G401 (cell line): Measurements from ENCODE around the gene LIPN. TPM values are rescaled to one million over a fixed set of nuclear protein-coding genes. Genes with fewer than 3 reads are reported as not detected.
"Not testable (repeated sequence)": the region's sequence is repeated elsewhere in the genome, so short reads cannot be mapped to it uniquely, and the experiment has no call there.

Experiments
- DNase-seq: peaks from one replicate; pipeline ENCODE4 v3.0.0-alpha.2; 2015; ENCODE audit warnings: low spot score
- in situ Hi-C: cut with HindIII; loops from 2 replicates; pipeline ENCODE4 v1.10.0; 2016; ENCODE audit warnings: low sequenced_read_pairs, mixed read lengths
- total RNA-seq: library from RNA; depleted of rRNA; stranded (reverse); fragments of >200 nt; shearing (Covaris generic); gene quantifications from 2 replicates; pipeline ENCODE4 v1.2.3, GENCODE V29; 2014; rRNA removed

Gene LIPN, protein sequence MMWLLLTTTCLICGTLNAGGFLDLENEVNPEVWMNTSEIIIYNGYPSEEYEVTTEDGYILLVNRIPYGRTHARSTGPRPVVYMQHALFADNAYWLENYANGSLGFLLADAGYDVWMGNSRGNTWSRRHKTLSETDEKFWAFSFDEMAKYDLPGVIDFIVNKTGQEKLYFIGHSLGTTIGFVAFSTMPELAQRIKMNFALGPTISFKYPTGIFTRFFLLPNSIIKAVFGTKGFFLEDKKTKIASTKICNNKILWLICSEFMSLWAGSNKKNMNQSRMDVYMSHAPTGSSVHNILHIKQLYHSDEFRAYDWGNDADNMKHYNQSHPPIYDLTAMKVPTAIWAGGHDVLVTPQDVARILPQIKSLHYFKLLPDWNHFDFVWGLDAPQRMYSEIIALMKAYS
- not detected in 2 replicates for total RNA-seq

DNA sequence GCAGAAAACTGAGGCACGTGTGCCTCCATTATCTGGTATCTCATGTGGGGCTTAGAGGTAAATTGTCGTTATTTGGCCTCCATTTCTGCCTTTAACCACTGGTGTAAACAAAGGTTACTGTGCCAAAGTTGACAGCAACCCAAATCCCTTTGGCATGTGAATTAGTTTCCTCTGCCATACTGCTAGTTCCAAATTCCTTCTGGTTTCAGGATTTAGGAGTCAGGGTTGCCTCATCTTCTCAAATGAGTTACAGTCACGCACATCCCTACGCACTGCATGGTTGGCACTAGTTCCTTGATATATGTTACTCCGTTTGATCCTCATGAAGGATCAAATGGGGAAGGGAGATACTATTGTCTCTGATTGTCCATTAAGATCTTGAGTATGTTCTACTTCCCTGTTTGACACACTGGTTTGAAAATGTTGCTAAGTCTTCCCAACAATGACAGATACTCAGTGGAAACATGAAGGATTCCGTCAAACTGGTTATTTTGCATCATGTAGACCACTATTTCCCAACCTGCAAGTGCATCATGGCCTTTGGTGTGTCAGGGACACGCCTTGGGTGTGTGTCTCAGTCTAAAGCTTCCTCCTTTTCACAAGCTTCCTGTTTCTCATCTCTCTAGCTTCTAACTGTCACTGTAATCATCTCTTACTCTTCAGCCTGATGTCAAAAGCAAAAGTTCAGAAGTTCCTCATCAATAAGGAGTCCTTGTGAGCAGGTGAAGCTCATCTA lies at the start of gene LIPN:
Gene LIPN (plus strand): TSS at position 655 of the 736 bp plus-strand sequence. CDS start 1,386 bp downstream, outside the sequence.
- in situ Hi-C loops = no loop called here
- DNase-seq = no peak

DNA sequence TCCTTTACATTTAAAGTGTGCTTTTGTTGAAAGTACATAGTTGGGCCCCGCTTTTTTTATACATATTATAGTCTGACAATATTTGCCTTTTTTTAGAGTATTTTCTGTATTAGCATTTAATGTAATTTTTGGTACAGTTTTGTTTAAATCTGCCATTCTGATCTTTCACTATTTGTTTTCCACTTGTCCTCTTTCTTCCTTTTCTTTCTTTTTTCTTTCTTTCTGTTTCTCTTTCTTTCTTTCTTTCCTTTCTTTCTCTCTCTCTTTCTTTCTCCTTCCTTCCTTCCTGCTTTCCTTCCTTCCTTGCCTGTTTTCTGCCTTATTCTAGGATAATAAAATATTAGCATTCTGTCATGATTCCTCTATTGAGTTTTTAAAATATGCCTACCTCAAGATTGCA lies 44.3 kb upstream of the LIPN start:
- in situ Hi-C loops = no loop called here
- DNase-seq = no peak

DNA sequence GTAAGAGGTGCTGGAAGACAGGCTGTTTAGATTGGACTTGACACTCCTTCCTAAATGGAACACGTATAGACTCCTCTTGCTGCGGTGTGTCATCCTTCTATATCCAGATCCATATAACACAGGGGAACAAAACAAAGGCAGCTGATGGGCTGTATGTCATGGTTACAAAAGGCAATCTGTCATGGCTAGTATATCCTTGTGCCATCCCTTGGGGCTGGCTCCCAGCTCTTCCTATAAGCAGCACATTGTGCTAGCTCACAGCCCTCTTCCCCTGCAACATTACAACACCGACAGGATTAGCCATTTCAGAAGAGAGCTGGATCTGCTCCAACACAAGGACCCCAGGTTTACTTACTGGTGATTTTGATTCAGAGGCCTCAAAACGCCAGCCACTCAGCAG lies 38.4 kb upstream of the LIPN start:
- no peak for DNase-seq
- in situ Hi-C loops = no loop called here

DNA sequence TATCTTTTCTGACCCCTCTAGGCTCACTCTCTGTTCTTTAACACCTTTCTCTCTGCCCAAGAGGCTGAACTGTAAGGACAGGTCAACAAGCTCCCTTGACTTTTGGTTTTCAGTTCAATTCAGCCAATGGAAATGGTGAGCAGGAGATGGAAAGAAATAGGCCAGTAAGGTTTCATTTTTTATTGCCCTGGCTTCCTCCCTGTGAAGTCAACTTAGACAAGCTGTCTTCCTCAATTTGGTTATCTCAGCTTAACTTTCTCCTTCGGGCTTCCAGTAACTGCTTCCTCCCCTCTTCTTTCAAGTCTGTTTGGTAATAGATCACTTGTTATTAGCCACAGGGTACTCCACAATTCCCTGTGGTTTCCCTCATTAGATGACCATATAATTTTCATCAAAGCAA lies 34.0 kb upstream of the LIPN start:
- in situ Hi-C loops = no loop called here
- DNase-seq = no peak

DNA sequence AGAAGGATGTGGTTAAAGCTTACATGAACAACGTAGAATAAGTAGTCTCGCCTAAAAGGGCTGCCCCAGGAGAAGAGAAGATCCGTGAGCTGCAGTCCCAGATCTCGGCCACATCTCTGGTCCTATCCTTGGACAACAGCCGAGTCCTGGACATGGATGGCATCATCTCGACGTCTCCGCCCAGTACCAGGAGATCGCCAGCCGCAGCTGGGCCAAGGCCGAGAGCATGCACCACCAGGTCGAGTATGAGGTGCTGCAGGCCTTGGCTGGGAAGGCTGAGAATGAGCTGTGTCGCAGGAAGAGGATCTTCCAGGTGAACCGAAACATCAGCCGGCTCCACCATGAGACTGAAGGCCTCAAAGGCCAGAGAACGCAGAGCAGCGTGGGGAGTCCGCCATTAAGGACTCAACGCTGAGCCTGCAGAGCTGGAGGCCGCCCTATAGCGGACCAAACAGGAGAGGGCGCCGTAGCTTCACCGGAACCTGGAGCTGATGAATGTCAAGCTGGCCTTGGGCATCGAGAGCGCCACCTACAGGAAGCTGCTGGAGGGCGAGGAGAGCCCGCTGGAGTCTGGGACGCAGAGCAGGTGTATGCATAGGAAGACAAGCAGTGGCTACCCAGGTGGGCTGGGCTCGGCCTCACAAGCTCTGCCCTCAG lies 31.6 kb upstream of the LIPN start:
- peak; percentile 13 for DNase-seq
- in situ Hi-C loops = no loop called here

DNA sequence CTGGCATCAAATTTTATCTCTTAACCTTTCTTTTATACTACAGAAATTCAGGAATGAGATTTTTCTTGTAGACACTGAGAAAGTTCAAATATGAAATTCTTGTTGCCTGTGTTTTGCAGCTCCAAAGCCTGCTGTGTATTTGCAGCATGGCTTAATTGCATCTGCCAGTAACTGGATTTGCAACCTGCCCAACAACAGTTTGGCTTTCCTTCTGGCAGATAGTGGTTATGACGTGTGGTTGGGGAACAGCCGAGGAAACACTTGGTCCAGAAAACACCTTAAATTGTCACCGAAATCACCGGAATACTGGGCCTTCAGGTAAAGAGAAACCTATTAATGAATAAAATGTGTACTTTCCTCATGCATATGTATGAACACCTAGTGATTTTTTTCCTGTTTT lies 29.0 kb upstream of the LIPN start:
- no peak for DNase-seq
- in situ Hi-C loops = no loop called here

DNA sequence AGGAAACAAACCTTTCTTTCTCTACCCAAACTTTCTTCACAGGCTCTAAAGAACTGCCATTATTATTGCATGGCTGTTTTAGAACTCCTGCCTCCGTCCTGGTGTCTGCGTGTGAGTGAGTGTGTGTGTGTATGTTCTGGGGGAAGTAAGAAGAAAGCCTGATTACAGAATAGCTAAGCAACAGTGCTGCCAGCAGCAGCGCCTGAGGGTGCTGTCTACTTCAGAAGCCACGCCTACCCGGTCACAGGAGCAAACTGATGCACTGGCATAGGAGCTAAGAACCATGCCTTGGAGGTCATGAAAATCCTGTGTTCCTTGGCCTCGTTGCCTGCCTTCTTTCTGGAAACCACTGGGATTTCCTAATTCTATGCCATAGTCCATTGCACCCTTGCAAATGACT lies 28.5 kb upstream of the LIPN start:
- DNase-seq = no peak
- in situ Hi-C loops = no loop called here

DNA sequence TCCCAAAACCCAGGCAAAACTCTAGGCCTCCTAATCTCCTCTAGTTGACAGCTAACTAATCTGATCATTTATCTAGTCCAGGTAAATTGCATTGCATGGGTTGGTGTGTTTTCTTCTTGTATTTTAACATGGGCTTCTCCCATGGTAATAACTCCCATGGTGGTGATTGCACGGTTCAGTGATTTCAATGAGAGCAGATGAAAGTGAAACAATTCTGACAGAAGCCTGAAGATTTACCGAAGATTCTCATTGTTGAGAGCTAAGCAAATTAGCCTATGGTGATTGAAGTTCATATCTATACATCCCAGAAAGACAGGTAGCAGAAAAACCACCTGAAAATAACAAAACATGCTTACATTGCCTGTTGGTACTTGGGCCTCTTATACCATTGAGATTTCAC lies 26.6 kb upstream of the LIPN start:
- in situ Hi-C loops = no loop called here
- DNase-seq = no peak

DNA sequence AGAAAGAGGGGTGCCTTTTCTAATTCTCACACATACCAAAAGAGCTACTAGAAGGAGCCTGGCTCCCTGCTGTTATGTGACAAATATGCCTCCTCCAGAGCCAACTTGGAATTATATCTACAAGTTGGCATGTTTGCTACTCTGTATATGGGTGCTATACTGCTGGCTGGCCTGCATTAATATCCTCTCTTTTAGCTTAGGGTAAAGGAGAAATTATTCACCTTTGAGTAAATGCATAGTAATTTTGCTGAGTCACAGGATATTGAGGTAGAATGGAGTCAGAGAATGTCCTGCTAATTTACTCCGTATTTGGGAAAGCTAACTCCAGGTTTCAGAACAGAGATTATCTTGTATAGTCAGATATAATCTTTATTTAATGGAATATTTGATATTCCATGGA lies 24.2 kb upstream of the LIPN start:
- in situ Hi-C loops = no loop called here
- DNase-seq = no peak

DNA sequence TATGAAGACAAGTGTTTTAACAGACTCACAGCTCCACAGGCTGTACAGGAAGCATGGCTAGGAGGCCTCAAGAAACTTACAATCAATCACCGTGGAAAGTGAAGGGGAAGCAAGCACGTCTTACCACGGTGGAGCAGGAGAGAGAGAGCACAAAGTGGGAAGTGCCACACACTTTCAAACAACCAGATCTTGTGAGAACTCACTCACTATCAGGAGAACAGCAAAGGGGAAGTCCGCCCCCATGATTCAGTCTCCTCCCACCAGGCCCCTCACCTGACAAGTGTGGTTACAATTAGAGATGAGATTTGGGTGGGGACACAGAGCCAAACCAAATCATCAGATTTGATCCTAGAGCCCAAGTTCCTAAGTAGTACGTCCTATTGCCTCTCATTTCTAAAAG lies 17.9 kb upstream of the LIPN start:
- in situ Hi-C loops, DNase-seq: not testable (repeated sequence)

DNA sequence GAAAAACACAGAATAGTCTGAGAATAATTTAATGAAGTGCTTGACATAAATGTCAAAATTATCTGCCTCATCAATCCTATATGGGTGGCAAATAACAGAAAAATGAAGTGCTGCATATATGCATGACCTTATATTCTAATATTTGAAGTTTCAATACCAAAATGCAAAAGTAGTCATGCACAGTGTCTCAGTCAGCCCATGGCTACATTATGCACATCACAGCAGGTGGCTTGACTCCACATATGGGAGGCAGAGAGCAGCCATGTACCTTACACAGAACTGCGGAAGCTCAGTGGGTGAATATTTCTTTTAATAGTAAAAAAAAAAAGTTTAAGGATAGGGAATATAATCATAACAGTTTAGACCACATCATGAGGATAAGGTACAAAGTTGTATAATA lies 17.4 kb upstream of the LIPN start:
- in situ Hi-C loops = no loop called here

DNA sequence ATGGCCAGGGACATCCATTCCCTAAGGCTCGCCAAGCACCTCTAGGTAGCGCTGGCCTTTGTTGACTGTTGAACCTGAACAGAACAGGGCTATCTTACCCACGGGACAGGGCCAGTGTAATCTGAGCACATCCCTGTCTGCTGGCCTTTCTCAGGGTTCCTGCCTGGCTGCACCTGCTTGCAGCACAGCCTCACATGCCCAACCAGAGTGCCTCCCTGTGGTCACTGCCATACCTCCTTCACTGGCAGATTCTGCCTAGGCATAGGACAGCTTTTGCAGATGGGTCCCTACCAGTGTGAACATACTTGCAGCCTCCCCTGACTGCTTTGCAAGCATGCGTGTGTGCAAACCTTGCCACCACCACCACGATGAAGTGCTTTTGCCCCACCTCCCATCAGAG lies 15.8 kb upstream of the LIPN start:
- no peak for DNase-seq
- in situ Hi-C loops = no loop called here

More for the DNA sequence above, 17.4 kb upstream of the LIPN start:
- no peak for DNase-seq

DNA sequence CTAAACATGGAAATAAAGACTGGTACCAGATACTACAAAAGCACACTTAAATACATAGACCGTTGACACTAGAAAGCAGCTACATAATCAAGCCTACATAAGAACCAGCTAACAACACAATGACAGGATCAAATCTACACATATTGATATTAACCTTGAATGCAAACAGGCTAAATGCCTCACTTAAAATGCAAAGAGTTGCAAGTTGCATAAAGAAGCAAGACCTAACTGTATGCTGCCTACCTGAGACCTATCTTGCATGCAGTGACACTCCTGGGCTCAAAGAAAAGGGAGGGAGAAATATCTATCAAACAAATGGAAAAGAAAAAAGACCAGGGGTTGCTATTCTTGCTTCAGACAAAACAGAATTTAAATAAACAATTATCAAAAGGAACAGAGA lies 14.2 kb upstream of the LIPN start:
- in situ Hi-C loops = no loop called here
- no peak for DNase-seq

DNA sequence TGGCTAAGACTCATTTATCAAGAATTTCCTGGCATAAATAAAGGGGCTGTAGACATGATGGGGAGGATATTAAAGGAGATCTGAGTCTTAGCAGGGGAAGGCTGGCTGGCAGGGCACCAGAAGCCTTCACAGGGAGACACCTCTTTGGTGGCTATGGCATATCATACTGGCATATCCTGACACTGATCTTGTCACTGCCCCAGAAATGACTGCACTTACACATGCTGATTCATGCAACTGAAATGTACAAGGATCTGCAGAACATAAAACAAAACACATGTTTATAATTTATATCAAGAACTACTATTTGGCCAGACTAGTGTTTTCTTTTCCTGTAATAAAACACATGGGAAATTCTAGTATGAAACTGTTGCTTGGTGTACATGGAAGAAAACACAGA lies 5.5 kb upstream of the LIPN start:
- DNase-seq = no peak
- in situ Hi-C loops = no loop called here

DNA sequence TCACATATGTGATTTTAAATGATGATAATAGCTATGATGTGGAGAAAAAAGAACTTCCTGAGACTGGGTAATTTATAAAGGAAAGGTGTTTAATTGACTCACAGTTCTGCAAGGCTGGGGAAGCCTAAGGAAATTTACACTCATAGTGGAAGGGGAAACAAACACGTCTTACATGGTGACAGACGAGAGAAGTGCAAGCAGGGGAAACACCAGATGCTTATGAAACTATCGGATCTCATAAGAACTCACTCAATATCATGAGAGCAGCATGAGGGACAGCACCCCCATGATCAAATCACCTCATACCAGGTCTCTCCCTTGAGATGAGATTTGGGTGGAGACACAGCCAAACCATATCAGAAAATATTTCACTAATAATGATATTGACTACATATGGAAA lies 4.1 kb upstream of the LIPN start:
- DNase-seq = no peak
- in situ Hi-C loops = no loop called here

DNA sequence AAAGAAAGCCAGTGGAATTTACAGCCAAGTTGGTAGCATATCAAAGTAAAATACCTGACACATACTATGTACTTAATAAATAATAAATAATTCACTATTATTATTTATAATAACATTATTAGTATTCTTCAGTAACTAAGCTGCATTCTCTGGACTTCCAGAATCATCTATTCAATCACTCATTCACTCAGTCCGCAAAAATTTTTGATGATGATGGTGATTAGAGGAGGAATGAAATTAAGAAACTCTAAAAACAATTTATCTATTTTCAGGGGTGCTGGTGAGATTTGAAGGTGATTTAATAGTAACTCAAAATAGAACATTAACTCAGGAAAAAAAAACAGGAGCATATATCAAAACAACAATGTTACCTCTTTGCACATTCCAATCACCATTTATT lies 3.2 kb upstream of the LIPN start:
- no peak for DNase-seq
- in situ Hi-C loops = no loop called here

DNA sequence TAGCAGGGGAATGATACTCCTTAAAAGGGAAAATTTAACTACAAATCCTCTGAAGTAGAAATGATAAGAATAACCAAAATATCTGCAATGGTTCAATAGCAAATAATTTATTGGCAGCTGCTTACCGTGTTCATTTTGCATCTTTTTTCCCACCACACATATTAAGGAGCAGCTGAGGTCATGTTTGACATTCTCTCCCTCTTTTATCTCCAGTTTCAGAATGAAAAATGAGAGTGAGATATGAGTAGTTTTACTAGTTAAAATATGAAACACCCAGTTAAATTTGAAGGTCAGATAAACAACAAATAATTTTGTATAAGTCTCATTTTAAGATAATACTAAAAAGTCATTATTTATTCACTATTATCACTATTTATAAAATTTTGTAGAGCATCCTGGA lies 3.1 kb downstream of the LIPN start:
- DNase-seq = no peak
- in situ Hi-C loops = no loop called here

DNA sequence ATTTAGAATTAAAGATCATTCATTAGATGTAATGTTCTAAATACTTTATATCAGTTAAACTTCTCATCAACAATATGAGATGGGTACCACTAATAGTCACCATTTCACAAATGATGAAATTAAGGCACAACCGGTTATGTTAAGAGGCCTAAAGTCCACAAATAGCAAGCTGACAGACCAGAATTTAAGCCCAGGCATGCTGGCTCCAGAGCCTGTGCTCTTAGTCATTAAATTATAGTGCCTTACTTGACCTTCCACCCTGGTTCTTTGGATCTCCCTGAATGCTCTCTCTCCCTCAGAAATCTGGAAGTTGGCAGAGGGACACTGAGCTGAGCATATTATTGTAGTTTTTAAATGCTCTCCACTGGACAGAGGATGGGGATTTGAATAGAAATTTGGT lies 3.6 kb downstream of the LIPN start:
- in situ Hi-C loops = no loop called here
- no peak for DNase-seq

DNA sequence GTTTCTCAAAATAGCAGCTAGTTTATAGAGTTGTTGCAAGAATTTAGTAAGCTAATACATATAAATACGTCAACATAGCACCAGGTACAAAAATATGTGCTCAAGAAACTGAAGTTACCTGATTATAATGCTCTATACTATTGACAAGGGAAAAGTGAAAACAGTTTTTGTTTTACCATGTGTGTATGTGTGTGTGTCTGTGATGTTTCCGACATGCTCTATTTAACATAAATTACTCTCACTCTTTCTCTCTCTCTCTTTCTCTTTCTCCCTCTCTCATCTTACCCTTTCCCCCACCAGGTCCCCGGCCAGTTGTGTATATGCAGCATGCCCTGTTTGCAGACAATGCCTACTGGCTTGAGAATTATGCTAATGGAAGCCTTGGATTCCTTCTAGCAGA lies 4.3 kb downstream of the LIPN start:
- no peak for DNase-seq
- in situ Hi-C loops = no loop called here

DNA sequence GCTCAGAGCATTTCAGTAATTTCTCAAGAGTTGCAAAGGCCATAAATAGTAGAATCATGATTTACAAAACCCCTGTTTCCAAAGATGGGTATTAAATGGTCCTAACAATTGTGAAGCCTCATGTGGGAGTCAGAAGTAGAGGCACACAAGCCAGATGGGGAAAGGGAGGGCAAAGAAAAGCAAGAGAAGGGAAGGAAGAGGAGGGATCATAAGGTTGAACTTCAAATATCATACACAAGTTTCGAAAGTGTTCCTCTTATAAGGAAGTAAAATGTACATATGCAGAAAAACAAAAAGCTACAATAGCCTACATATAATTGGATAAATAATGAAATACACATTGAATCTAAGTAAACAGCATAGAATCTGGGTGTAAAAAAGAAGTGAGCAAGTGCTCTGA lies 6.0 kb downstream of the LIPN start:
- in situ Hi-C loops = no loop called here

More for the DNA sequence above, 6.0 kb downstream of the LIPN start:
- no peak for DNase-seq
